ENCODE results near the gene RUSC2.
"Not testable (repeated sequence)": the region's sequence is repeated elsewhere in the genome, so short reads cannot be mapped to it uniquely, and the experiment has no call there.

The RUSC2 gene

GRCh38 chr9:35489313-35490154 is at the start of gene RUSC2:
Gene RUSC2, plus strand, starts transcription at chr9:35490111. Its CDS starts 56,411 bp downstream, at chr9:35546522.
- DNase-seq (ENCODE audit: low read depth in 2 of 2), result peak; percentile 28 to 51

GRCh38 chr9:35446012-35446411 is 43.9 kb upstream of the RUSC2 start:
- no peak for DNase-seq (ENCODE audit: low read depth in 2 of 2)

GRCh38 chr9:35448496-35448895 is 41.4 kb upstream of the RUSC2 start:
- no peak for DNase-seq (ENCODE audit: low read depth in 2 of 2)

- no peak for DNase-seq (ENCODE audit: low read depth in 2 of 2)
These were observed 37.4 kb upstream of the RUSC2 start for GRCh38 chr9:35452481-35452880.

GRCh38 chr9:35453786-35454185 is 36.1 kb upstream of the RUSC2 start:
- no peak for DNase-seq (ENCODE audit: low read depth in 2 of 2)

- DNase-seq (ENCODE audit: low read depth in 2 of 2), result no peak
These were observed 25.5 kb upstream of the RUSC2 start for GRCh38 chr9:35464141-35465025.

- DNase-seq (ENCODE audit: low read depth in 2 of 2), result no peak
These were observed 19.6 kb upstream of the RUSC2 start for GRCh38 chr9:35470340-35470739.

GRCh38 chr9:35470894-35471293 is 19.0 kb upstream of the RUSC2 start:
- no peak for DNase-seq (ENCODE audit: low read depth in 2 of 2)

- no peak for DNase-seq (ENCODE audit: low read depth in 2 of 2)
These were observed 13.3 kb upstream of the RUSC2 start for GRCh38 chr9:35476596-35476995.

- DNase-seq (ENCODE audit: low read depth in 2 of 2), result not testable (repeated sequence)
These were observed 12.6 kb upstream of the RUSC2 start for GRCh38 chr9:35477211-35477855.

GRCh38 chr9:35478871-35479270 is 11.0 kb upstream of the RUSC2 start:
- DNase-seq (ENCODE audit: low read depth in 2 of 2), result no peak

GRCh38 chr9:35481347-35481975 is 8.4 kb upstream of the RUSC2 start:
- no peak for DNase-seq (ENCODE audit: low read depth in 2 of 2)

GRCh38 chr9:35482071-35482470 is 7.8 kb upstream of the RUSC2 start:
- no peak for DNase-seq (ENCODE audit: low read depth in 2 of 2)

GRCh38 chr9:35484406-35484805 is 5.5 kb upstream of the RUSC2 start:
- DNase-seq (ENCODE audit: low read depth in 2 of 2), result no peak

GRCh38 chr9:35487081-35487480 is 2.8 kb upstream of the RUSC2 start:
- no peak for DNase-seq (ENCODE audit: low read depth in 2 of 2)

- no peak for DNase-seq (ENCODE audit: low read depth in 2 of 2)
These were observed 1.9 kb upstream of the RUSC2 start for GRCh38 chr9:35488021-35488420.

- no peak for DNase-seq (ENCODE audit: low read depth in 2 of 2)
These were observed 1.2 kb upstream of the RUSC2 start for GRCh38 chr9:35488566-35489312.

GRCh38 chr9:35490155-35490909 is 421 bp downstream of the RUSC2 start:
- no peak for DNase-seq (ENCODE audit: low read depth in 2 of 2)

- DNase-seq (ENCODE audit: low read depth in 2 of 2), result no peak
These were observed 1.1 kb downstream of the RUSC2 start for GRCh38 chr9:35490910-35491465.

- not testable (repeated sequence) for DNase-seq (ENCODE audit: low read depth in 2 of 2)
These were observed 3.2 kb downstream of the RUSC2 start for GRCh38 chr9:35493119-35493518.
